HG02885 (cell line): ENCODE results near the gene ERV3-1.
"Not testable (repeated sequence)": the region's sequence is repeated elsewhere in the genome, so short reads cannot be mapped to it uniquely, and the experiment has no call there.

Source experiments
- ATAC-seq: cut with Tn5 transposase; IDR thresholded peaks from one replicate; pipeline ENCODE4 v1.9.1; 2021; ENCODE audit warnings: mild to moderate bottlenecking; ENCODE audit not compliant: unreplicated experiment, poor library complexity

Gene ERV3-1

GRCh38 chr7:64945503-64946175, 60.8 kb downstream of the ERV3-1 start:
- no peak for ATAC-seq

DNA sequence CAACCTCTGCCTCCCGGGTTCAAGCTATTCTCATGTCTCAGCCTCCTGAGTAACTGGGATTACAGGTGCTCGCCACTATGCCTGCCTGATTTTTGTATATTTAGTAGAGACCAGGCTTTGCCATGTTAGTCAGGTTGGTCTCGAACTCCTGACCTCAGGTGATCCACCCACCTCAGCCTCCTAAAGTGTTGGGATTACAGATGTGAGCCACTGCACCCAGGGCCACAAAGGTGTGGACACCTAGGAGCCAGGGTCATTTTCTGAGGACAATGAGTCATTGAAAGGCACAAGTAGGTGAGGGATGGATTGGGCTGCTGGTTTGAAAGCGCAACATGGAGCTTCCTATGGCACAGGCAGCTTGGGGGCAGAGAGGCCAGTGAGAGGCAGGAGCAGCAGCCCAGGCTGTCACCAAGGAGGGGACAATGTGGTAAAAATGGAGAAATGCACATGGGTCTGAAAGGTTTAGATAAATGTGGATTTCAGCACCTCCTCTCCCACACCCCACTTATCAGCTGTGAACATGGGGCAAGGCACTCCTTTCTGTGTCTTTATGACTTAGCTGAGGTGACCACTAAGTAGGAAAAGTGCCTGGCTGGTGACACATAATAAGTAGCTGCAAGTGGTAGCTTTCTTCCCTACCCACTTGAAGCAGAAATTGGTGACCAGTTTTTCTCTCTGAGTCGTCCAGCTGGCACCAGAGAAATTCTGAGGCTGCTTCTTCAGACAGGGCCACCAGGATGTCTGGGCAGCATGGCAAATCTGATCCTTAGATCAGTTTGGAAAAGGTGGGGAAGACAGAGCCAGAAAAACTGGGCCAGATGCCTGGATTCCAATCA, 61.6 kb downstream of the ERV3-1 start:
- ATAC-seq: not testable (repeated sequence)
